Measurements from ENCODE around the gene FBXL17. TPM values are rescaled to one million over a fixed set of nuclear protein-coding genes. Genes with fewer than 3 reads are reported as not detected.

Gene FBXL17
- total RNA-seq, 1 donor from 2014 or later = 21.6 TPM

DNA sequence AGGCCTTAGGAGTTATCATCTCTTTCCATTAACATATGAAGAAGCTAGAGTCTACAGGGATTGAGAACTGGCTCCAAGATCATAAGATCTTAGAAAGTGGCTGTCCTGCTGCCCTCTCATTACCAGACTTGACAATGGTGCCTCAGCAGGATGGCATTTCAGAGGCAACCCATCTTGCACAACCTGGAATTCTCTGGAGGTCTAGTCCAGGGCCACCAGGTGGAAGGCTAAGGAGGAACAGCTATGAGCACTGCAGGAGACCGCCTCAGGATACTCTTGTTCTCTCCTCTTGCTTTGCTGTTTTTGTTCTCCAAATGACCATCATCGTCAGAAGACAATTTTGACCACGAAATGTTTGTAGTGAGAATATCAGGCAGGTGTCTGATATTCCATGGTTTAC, 322.6 kb downstream of the FBXL17 start:
- no peaks in the 10 kb centered on the region for H3K4me1 Mint-ChIP-seq
- H3K4me3 Mint-ChIP-seq = no peak overlapping the region
- peaks cover 4% of the 10 kb centered on the region for H3K36me3 Mint-ChIP-seq
- H3K27me3 Mint-ChIP-seq (ENCODE audit: low read depth) = no peaks in the 10 kb centered on the region
- no peaks in the 10 kb centered on the region for H3K9me3 Mint-ChIP-seq
- TF ChIP-seq, protein P1, sequence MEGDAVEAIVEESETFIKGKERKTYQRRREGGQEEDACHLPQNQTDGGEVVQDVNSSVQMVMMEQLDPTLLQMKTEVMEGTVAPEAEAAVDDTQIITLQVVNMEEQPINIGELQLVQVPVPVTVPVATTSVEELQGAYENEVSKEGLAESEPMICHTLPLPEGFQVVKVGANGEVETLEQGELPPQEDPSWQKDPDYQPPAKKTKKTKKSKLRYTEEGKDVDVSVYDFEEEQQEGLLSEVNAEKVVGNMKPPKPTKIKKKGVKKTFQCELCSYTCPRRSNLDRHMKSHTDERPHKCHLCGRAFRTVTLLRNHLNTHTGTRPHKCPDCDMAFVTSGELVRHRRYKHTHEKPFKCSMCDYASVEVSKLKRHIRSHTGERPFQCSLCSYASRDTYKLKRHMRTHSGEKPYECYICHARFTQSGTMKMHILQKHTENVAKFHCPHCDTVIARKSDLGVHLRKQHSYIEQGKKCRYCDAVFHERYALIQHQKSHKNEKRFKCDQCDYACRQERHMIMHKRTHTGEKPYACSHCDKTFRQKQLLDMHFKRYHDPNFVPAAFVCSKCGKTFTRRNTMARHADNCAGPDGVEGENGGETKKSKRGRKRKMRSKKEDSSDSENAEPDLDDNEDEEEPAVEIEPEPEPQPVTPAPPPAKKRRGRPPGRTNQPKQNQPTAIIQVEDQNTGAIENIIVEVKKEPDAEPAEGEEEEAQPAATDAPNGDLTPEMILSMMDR (IDR thresholded peaks at IDR 0.05; ENCODE audit: unreplicated experiment) = no peak
- H3K27ac Mint-ChIP-seq = no peak overlapping the region
- DNase-seq (ENCODE audit: low spot score in 2 of 2, unreplicated experiment in 2 of 2) = no peak

DNA sequence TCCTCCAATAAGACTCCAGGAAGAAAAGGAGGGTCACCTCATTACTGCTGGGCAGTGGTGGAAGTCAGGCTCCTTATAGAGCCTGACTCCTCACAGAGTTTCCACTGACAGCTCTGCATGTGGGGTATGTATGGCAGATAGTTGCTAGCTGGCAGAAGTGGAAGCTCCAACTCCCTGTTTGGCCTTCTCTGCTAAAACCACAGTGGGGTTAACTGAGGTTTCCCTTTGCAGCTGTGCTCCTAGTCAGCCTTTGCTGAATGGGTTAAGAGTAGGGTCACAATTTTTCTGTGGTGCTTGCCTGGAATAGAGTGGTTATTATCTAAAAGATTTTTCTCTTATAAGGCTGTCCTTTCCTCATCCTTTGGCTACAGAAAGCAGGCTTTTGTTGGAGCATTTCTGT, 327.5 kb downstream of the FBXL17 start:
- no peak overlapping the region for H3K27ac Mint-ChIP-seq

DNA sequence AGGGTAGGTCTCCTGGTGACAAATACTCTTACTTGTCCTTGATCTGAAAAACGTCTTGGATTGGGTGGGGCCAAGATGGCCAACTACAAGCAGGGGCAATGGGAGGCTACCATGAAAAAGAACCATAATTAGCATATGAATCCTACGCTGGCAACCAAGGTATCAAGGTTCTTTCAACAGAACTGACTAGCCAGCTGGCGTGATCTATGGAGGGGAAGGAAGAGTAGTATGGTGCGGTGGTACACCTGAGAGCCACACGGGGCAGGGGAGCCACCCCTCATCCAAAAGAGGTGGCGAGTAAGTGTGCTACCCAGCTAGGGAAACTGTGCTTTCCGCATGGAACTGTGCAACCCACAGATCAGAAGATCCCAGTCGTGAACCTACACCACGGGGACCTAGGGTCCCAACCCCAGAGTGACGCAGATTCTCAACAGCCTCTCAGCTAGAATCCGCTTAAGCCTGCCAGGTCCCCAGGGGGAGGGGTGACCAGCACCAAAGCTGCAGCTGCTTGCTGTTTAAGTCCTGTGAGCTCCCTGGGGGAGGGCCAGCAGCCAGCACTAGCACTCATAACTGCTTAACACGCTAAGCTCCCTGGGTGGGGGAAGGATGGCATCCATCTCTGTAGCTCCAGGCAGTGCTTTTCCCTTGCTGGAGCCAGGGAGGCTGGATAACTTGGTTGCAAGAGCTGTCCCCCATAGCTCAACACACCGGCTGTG, 334.8 kb downstream of the FBXL17 start:
- TF ChIP-seq, protein P1 (IDR thresholded peaks at IDR 0.05; ENCODE audit: unreplicated experiment) = no peak
- Mint-ChIP-seq H3K36me3 (peaks cover 34% of the 10 kb centered on the region), H3K9me3 (peaks cover 39% of the 10 kb centered on the region), H3K4me3 (no peak overlapping the region), H3K27ac (no peak overlapping the region), H3K27me3 (ENCODE audit: low read depth) (no peaks in the 10 kb centered on the region), H3K4me1 (no peaks in the 10 kb centered on the region)
- DNase-seq (ENCODE audit: low spot score in 2 of 2, unreplicated experiment in 2 of 2) = no peak

More for the DNA sequence above, 327.5 kb downstream of the FBXL17 start:
- Mint-ChIP-seq H3K36me3 (peaks cover 44% of the 10 kb centered on the region), H3K4me1 (no peaks in the 10 kb centered on the region), H3K27me3 (ENCODE audit: low read depth) (no peaks in the 10 kb centered on the region), H3K4me3 (no peak overlapping the region), H3K9me3 (peaks cover 43% of the 10 kb centered on the region)
- TF ChIP-seq, protein P1 (IDR thresholded peaks at IDR 0.05; ENCODE audit: unreplicated experiment) = no peak
- no peak for DNase-seq (ENCODE audit: low spot score in 2 of 2, unreplicated experiment in 2 of 2)

DNA sequence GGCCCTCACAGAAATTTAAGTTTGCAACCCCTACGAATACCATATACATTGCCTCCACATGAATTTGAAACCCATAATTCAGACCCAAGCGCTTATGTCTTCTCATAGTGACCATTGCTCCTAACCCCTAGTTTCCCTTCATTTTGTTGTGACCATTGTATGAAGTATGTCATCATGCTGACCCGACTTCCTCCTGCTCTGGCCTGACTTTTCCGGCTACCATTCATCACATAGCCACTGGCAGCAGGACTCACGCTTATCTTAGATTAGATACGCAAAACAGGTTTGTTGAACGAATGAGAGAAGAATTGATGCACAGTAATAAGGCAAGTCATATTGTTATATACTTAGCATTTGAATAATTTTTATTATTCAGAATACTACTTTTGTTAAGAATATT, 345.4 kb downstream of the FBXL17 start:
- TF ChIP-seq, protein P1 (IDR thresholded peaks at IDR 0.05; ENCODE audit: unreplicated experiment) = no peak
- Mint-ChIP-seq H3K9me3 (peaks cover 10% of the 10 kb centered on the region), H3K27ac (no peak overlapping the region), H3K27me3 (ENCODE audit: low read depth) (no peaks in the 10 kb centered on the region), H3K4me1 (peaks cover 1% of the 10 kb centered on the region), H3K36me3 (peaks cover 6% of the 10 kb centered on the region), H3K4me3 (no peak overlapping the region)
- DNase-seq (ENCODE audit: low spot score in 2 of 2, unreplicated experiment in 2 of 2) = no peak

DNA sequence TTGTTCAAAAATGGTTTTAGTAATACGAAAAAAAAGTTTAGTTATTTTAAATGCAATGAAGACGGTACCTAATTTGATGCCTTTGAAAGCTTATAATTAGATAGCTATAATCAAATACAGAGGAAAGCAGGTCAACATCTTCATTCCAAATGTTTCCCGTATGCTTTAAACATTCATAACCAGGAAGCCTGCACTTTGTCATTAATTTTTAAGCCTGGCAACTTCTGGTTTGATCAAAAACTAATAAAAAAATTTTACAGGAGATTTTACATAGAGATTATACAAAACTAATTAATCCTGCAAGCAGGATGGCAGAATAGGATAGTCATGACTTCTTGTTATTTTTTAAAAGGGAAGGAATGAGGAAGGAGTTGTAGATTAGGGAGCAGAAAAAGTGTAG, 353.0 kb downstream of the FBXL17 start:
- Mint-ChIP-seq H3K9me3 (peaks cover 10% of the 10 kb centered on the region), H3K4me1 (peaks cover 25% of the 10 kb centered on the region), H3K27me3 (ENCODE audit: low read depth) (no peaks in the 10 kb centered on the region), H3K36me3 (peaks cover 6% of the 10 kb centered on the region), H3K27ac (no peak overlapping the region), H3K4me3 (no peak overlapping the region)
- DNase-seq (ENCODE audit: low spot score in 2 of 2, unreplicated experiment in 2 of 2) = no peak
- TF ChIP-seq, protein P1 (IDR thresholded peaks at IDR 0.05; ENCODE audit: unreplicated experiment) = no peak

All from mesothelial cell of epicardium (in vitro differentiated cells).